Heart right ventricle (tissue), 16 donors: ENCODE measurements around the gene PSME1. TPM values are rescaled to one million over a fixed set of nuclear protein-coding genes. Genes with fewer than 3 reads are reported as not detected.

Experiments
- ATAC-seq, 8 donors: fragments of 200-7000 bp; cut with Tn5 transposase; one replicate each; pipeline ENCODE4 v1.9.1; 2020; ENCODE audit warnings: mild to moderate bottlenecking in 8 of 8, moderate library complexity in 8 of 8, moderate number of reproducible peaks in 1 of 8
- DNase-seq, 2 donors: peaks; one replicate each; pipeline ENCODE4 v3.0.0-alpha.2; 2020
- H3K27ac ChIP-seq, 10 donors: fragments of 200-600 bp; sonication (generic) in 2 of 10; one replicate each; pipeline versions ENCODE4 v1.5.0 to v1.8.0; 2020 to 2022; ENCODE audit warnings: mild to moderate bottlenecking in 3 of 10
- H3K27me3 ChIP-seq, 7 donors: fragments of 200-600 bp; one replicate each; pipeline ENCODE4 v1.8.0; 2021 to 2022; ENCODE audit warnings: mild to moderate bottlenecking in 2 of 7
- H3K36me3 ChIP-seq, 9 donors: fragments of 200-600 bp; sonication (generic) in 1 of 9; one replicate each; pipeline versions ENCODE4 v1.5.0 to v1.8.0; 2020 to 2022; ENCODE audit warnings: mild to moderate bottlenecking in 2 of 9
- H3K4me1 ChIP-seq, 9 donors: fragments of 200-600 bp; sonication (generic) in 1 of 9; one replicate each; pipeline versions ENCODE4 v1.5.0 to v1.8.0; 2020 to 2022; ENCODE audit warnings: mild to moderate bottlenecking in 4 of 9
- H3K4me3 ChIP-seq, 10 donors: fragments of 200-600 bp; sonication (generic) in 2 of 10; one replicate each; pipeline versions ENCODE4 v1.5.0 to v1.8.0; 2020 to 2022; ENCODE audit warnings: mild to moderate bottlenecking in 7 of 10, moderate library complexity in 2 of 10
- H3K9me3 ChIP-seq, 11 donors: fragments of 200-600 bp in 10 of 11; sonication (generic) in 2 of 11; one replicate each; pipeline versions ENCODE4 v1.5.0 to v1.8.0; 2013 to 2022; ENCODE audit warnings: mild to moderate bottlenecking in 2 of 11, control low read depth in 1 of 11, moderate library complexity in 1 of 11
- CTCF ChIP-seq, 9 donors: fragments of 200-600 bp; sonication (generic) in 2 of 9; IDR thresholded peaks; one replicate each; pipeline versions ENCODE4 v1.5.0 to v1.8.0; 2021 to 2022; ENCODE audit warnings: antibody characterized with exemption in 9 of 9, mild to moderate bottlenecking in 5 of 9, moderate library complexity in 1 of 9
- WGBS, 2 donors: extraction: QIAGEN DNeasy Blood & Tissue Kit; methylation state at CpG; one replicate each; pipeline ENCODE4 v1.1.7; 2013; ENCODE audit warnings: inconsistent platforms in 1 of 2; 5-methylcytosine and 5-hydroxymethylcytosine counted together
- intact Hi-C, 10 donors: fragments of 100-400 bp; cut with DNase I; formaldehyde crosslinking; loops; one replicate each; pipeline versions ENCODE4 v1.11.1 to v1.14.2; 2022
- polyA plus RNA-seq, 2 donors: library from polyadenylated mRNA; stranded (reverse); fragments of 200-250 nt; gene quantifications; one replicate each; pipeline ENCODE4 v1.2.3, GENCODE V29; 2013
- total RNA-seq, 10 donors: library from RNA; stranded (reverse); fragmentation: NEBNext Ultra II Directional in 3 of 10; extraction: Animal tissue kit (Norgen Biotek cat#: 25700) in 3 of 10; gene quantifications; one replicate each; pipeline versions ENCODE4 v1.2.1 to v1.2.4, GENCODE V29; 2021 to 2023
- donor health status: Arrhythmogenic right ventricular cardiomyopathy.
- donor health status: ischemic (EF 13 %, LVEDD 7.1; RV severe dilation, severe dysfunction).
- donor health status: healthy with polysubstance abuse.
- donor health status: DM: no; HTN: yes; CAD: no.
- donor health status: DM: no; HTN: no; CAD: no.
- donor health status: ischemic (EF 25% LVEDD 6.9; RV normal size, moderate dysfunction).
- donor health status: ischemic (EF 25% LVEDD 5.7; RV mildly dilated, moderate dysfunction).
- donor health status: healthy.
- donor health status: DM: yes; HTN: yes; CAD: no.
- donor health status: Ischemic cardiomyopathy.
- donor health status: ischemic (EF 35%, LVEDD 5.7; RV mildly dilated, moderate dysfunction).
- donor health status: nonischemic (EF 11% LVEDD 7.7; RV severe dilation, severe dysfunction).
- donor health status: DM: yes; HTN: yes; CAD: no.
- donor health status: PGD.
- donor health status: ischemic (EF 29% LVEDD 5.4; RV normal size, mild dysfunction).
- donor health status: nonischemic (EF 23%, LVEDD 6.1; RV moderate dilation, normal function).

PSME1 gene
- total and polyA plus RNA-seq, 12 donors: 84.3 to 341 (median 103) TPM

GRCh38 chr14:24171422-24172260 lies 35.6 kb downstream of the PSME1 start, which contains the start of gene REC8:
TSS of gene REC8 (plus strand) at chr14:24172080. CDS start at chr14:24172553, 473 bp downstream.
- Histone ChIP-seq H3K27ac (peak within 1 kb of the TSS in 1 of 10 donors; percentile 36), H3K4me3 (peak within 1 kb of the TSS in 9 of 10 donors; percentile 1 to 52 (median 39)), H3K4me1 (peaks cover 0 to 26% (median 11%) of the 10 kb centered on the region in 9 donors), H3K9me3 (no peaks in the 10 kb centered on the region), H3K36me3 (peaks cover 0 to 87% (median 11%) of the 10 kb centered on the region in 9 donors), H3K27me3 (no peaks in the 10 kb centered on the region)
- ATAC-seq (peak; percentile 45 to 81 (median 70)), DNase-seq (peak; percentile 65 to 74)
- intact Hi-C loops: no loop called here
- TF ChIP-seq CTCF (IDR thresholded peaks at IDR 0.05): no peak
- WGBS, 2 donors: 14 to 26% methylated on average over 63 of the region's 63 CpGs

DNA sequence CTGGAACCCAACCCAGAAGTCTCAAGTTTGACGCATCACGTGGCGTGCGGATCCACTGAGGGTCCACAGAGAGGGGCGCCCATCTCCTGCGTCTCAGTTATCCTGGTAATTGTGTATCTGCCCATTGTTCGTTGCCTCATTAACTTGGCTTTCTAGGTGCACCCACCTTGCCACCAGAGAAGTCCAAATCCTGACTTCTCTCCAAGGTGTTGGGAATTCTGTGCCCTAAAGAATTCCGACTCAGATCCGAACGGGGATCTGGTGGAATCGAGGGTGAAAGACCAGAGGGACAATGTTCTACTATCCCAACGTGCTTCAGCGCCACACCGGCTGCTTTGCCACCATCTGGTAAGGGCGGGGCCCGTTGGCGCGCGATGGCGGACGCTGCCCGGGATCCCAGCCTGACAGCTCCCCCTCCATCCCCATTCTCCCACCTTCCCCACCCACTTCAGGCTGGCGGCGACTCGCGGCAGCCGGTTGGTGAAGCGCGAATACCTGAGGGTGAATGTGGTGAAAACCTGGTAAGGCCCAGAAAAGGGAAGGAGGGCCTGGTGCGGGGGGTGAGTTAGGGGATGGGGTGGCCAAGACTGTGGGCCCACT lies 36.4 kb downstream of the PSME1 start:
- DNase-seq: no peak
- Histone ChIP-seq H3K4me3 (peak overlapping the region in 7 of 10 donors; percentile 24 to 52 (median 40)), H3K27ac (peak overlapping the region in 1 of 10 donors; percentile 36), H3K4me1 (peaks cover 0 to 20% (median 11%) of the 10 kb centered on the region in 9 donors), H3K27me3 (no peaks in the 10 kb centered on the region), H3K36me3 (peaks cover 0 to 87% (median 14%) of the 10 kb centered on the region in 9 donors), H3K9me3 (no peaks in the 10 kb centered on the region)
- ATAC-seq: no peak
- intact Hi-C loops: no loop called here
- TF ChIP-seq CTCF (IDR thresholded peaks at IDR 0.05): no peak
- WGBS, 2 donors: 31 to 44% methylated on average over 30 of the region's 30 CpGs

- Histone ChIP-seq H3K4me3 (peak overlapping the region in 1 of 10 donors; percentile 52), H3K4me1 (peaks cover 0 to 20% (median 11%) of the 10 kb centered on the region in 9 donors), H3K36me3 (peaks cover 0 to 87% (median 10%) of the 10 kb centered on the region in 9 donors), H3K9me3 (no peaks in the 10 kb centered on the region), H3K27me3 (no peaks in the 10 kb centered on the region), H3K27ac (no peak overlapping the region)
- 63 to 74% methylated on average over 20 of the region's 20 CpGs for WGBS, 2 donors
- ATAC-seq (peak in 1 of 8 donors; percentile 14), DNase-seq (no peak)
- no peak for TF ChIP-seq CTCF (IDR thresholded peaks at IDR 0.05)
- intact Hi-C loops: no loop called here
These were observed 36.9 kb downstream of the PSME1 start for GRCh38 chr14:24172871-24173281.

GRCh38 chr14:24176599-24176998 lies 40.6 kb downstream of the PSME1 start:
- Histone ChIP-seq H3K4me1 (peaks cover 0 to 25% (median 21%) of the 10 kb centered on the region in 9 donors), H3K36me3 (peaks cover 0 to 95% (median 22%) of the 10 kb centered on the region in 9 donors), H3K9me3 (no peaks in the 10 kb centered on the region), H3K4me3 (no peak overlapping the region), H3K27ac (no peak overlapping the region), H3K27me3 (no peaks in the 10 kb centered on the region)
- DNase-seq (no peak), ATAC-seq (no peak)
- intact Hi-C loops: no loop called here
- no peak for TF ChIP-seq CTCF (IDR thresholded peaks at IDR 0.05)
- WGBS, 2 donors: 95 to 96% methylated on average over 5 of the region's 5 CpGs
